NCI-H2171 (cell line): Measurements from ENCODE around the gene CLOCK.

Experiments used
- DNase-seq: peaks from one replicate; lab custom pipeline; 2025; lab: John Stamatoyannopoulos, UW

CLOCK gene

GRCh38 chr4:55539658-55540057, 7.1 kb downstream of the CLOCK start:
- DNase-seq = no peak

GRCh38 chr4:55538531-55538930, 8.2 kb downstream of the CLOCK start:
- no peak for DNase-seq

- DNase-seq = no peak
Observed at GRCh38 chr4:55534306-55534705, 12.4 kb downstream of the CLOCK start.

GRCh38 chr4:55530691-55531090, 16.0 kb downstream of the CLOCK start:
- no peak for DNase-seq

GRCh38 chr4:55530167-55530566, 16.5 kb downstream of the CLOCK start:
- no peak for DNase-seq

GRCh38 chr4:55528491-55528890, 18.2 kb downstream of the CLOCK start:
- DNase-seq = no peak

GRCh38 chr4:55524844-55525571, 21.7 kb downstream of the CLOCK start:
- no peak for DNase-seq

GRCh38 chr4:55518442-55518841, 28.3 kb downstream of the CLOCK start:
- DNase-seq = no peak

GRCh38 chr4:55517526-55518229, 29.0 kb downstream of the CLOCK start:
- no peak for DNase-seq

- no peak for DNase-seq
Observed at GRCh38 chr4:55512922-55513571, 33.7 kb downstream of the CLOCK start.

GRCh38 chr4:55512077-55512476, 34.6 kb downstream of the CLOCK start:
- no peak for DNase-seq

- no peak for DNase-seq
Observed at GRCh38 chr4:55510685-55511084, 36.0 kb downstream of the CLOCK start.

- DNase-seq = no peak
Observed at GRCh38 chr4:55509266-55509665, 37.4 kb downstream of the CLOCK start.

GRCh38 chr4:55507612-55508011, 39.1 kb downstream of the CLOCK start:
- DNase-seq = no peak

- DNase-seq = no peak
Observed at GRCh38 chr4:55503169-55503568, 43.5 kb downstream of the CLOCK start.

GRCh38 chr4:55500072-55500471, 46.6 kb downstream of the CLOCK start:
- no peak for DNase-seq

- DNase-seq = no peak
Observed at GRCh38 chr4:55499495-55499894, 47.2 kb downstream of the CLOCK start.

- DNase-seq = no peak
Observed at GRCh38 chr4:55498051-55498450, 48.7 kb downstream of the CLOCK start.

GRCh38 chr4:55491486-55491885, 55.2 kb downstream of the CLOCK start:
- no peak for DNase-seq

GRCh38 chr4:55488716-55489115, 58.0 kb downstream of the CLOCK start:
- DNase-seq = no peak

GRCh38 chr4:55485821-55486220, 60.9 kb downstream of the CLOCK start:
- DNase-seq = no peak

GRCh38 chr4:55483315-55483714, 63.4 kb downstream of the CLOCK start:
- no peak for DNase-seq
